HepG2 (cell line): ENCODE data around the gene LUZP1. TPM values are rescaled to one million over a fixed set of nuclear protein-coding genes. Genes with fewer than 3 reads are reported as not detected.

Experiments used
- ATAC-seq: fragments of 200-7000 bp; cut with Tn5 transposase; 3 replicates; pipeline ENCODE4 v1.9.1; 2020; ENCODE audit warnings: mild to moderate bottlenecking, moderate library complexity
- BruUV-seq: library from RNA; stranded (reverse); fragments of 400-500 nt; replicated peaks from 2 replicates; lab custom pipeline; 2021; lab: Mats Ljungman, UMichigan
- CTCF ChIA-PET: fragments of 300-600 bp; formaldehyde crosslinking; extraction: SDS; loops from one replicate; lab custom pipeline; 2021; ENCODE audit warnings: low total read pairs, inconsistent platforms, low intra/inter-chr PET ratio; lab: Yijun Ruan, JAX
- POLR2A ChIA-PET: fragments of 350-600 bp; sonication (Branson Sonifier 250); formaldehyde crosslinking; loops from one replicate; lab custom pipeline; 2020; ENCODE audit warnings: antibody characterized with exemption, inconsistent platforms; lab: Yijun Ruan, JAX
- DNase-seq: peaks from one replicate; pipeline ENCODE4 v3.0.0-alpha.2; 2015; ENCODE audit warnings: low spot score
- FAIRE-seq: peaks from 3 replicates; lab custom pipeline; 2011; peaks lifted over from hg19 to GRCh38; lab: Jason Lieb, UNC
- H2AFZ ChIP-seq: one replicate; pipeline ENCODE4 v1.6.1; 2011; ENCODE audit warnings: low read length, inconsistent platforms
- H3K27ac ChIP-seq: fragments of 300-600 bp; 3 replicates; pipeline ENCODE4 v1.8.0; 2011; ENCODE audit warnings: mixed run types, mild to moderate bottlenecking, mixed read lengths, low read length, inconsistent platforms; ENCODE audit not compliant: insufficient read depth; ENCODE audit errors: extremely low read length
- H3K27me3 ChIP-seq, 2 experiments: fragments of 200-600 bp in 1 of 2; 2 replicates in 1 of 2; 3 replicates in 1 of 2; pipeline versions ENCODE4 v1.6.0 to v1.8.0; 2011; ENCODE audit warnings: low read length in 2 of 2, mild to moderate bottlenecking in 2 of 2, moderate library complexity in 2 of 2, inconsistent platforms in 1 of 2; ENCODE audit not compliant: insufficient read depth in 2 of 2, control insufficient read depth in 1 of 2
- H3K36me3 ChIP-seq, 2 experiments: fragments of 200-600 bp in 1 of 2; replicated peaks in 1 of 2; 2 replicates in 1 of 2; 3 replicates in 1 of 2; pipeline versions ENCODE4 v1.5.1 to v1.8.0; 2011; ENCODE audit warnings: low read length in 2 of 2, inconsistent platforms in 1 of 2; ENCODE audit not compliant: insufficient read depth in 2 of 2, control insufficient read depth in 1 of 2
- H3K4me1 ChIP-seq: 2 replicates; pipeline ENCODE4 v1.5.1; 2012; ENCODE audit warnings: low read length, inconsistent platforms; ENCODE audit not compliant: insufficient read depth
- H3K4me2 ChIP-seq: 2 replicates; pipeline ENCODE4 v1.6.0; 2011; ENCODE audit warnings: low read depth, low read length, inconsistent platforms
- H3K4me3 ChIP-seq, 3 experiments: fragments of 200-600 bp in 1 of 3; sonication (generic), shearing (Covaris generic) in 1 of 3; replicated peaks in 1 of 3; 2 replicates each; pipeline ENCODE4 v1.5.1; 2011 to 2016; ENCODE audit warnings: low read length in 3 of 3, inconsistent platforms in 2 of 3, low read depth in 2 of 3, mild to moderate bottlenecking in 2 of 3, control low read depth in 1 of 3, mixed read lengths in 1 of 3; ENCODE audit not compliant: insufficient read depth in 1 of 3
- H3K79me2 ChIP-seq: one replicate; pipeline ENCODE4 v1.6.1; 2011; ENCODE audit warnings: low read length, inconsistent platforms; ENCODE audit not compliant: insufficient read depth
- H3K9ac ChIP-seq: 2 replicates; pipeline ENCODE4 v1.6.0; 2011; ENCODE audit warnings: mild to moderate bottlenecking, low read depth, low read length, inconsistent platforms; ENCODE audit not compliant: insufficient read depth
- H3K9me3 ChIP-seq: 2 replicates; pipeline ENCODE4 v1.5.1; 2012; ENCODE audit warnings: mild to moderate bottlenecking, low read length
- H4K20me1 ChIP-seq: 2 replicates; pipeline ENCODE4 v1.6.0; 2011; ENCODE audit warnings: inconsistent platforms, mild to moderate bottlenecking, low read length, moderate library complexity; ENCODE audit not compliant: insufficient read depth
- BATF2 ChIP-seq: sonication (generic); formaldehyde crosslinking; IDR thresholded peaks from 2 replicates; pipeline ENCODE4 v1.8.0; 2022; ENCODE audit warnings: mild to moderate bottlenecking, missing genetic modification reagents, moderate library complexity
- ETV5 ChIP-seq: IDR thresholded peaks from 2 replicates; pipeline ENCODE4 v1.6.1; 2018; ENCODE audit warnings: missing biosample characterization, missing genetic modification reagents, inconsistent platforms, borderline replicate concordance
- GPN1 ChIP-seq: sonication (generic); formaldehyde crosslinking; IDR thresholded peaks from 2 replicates; pipeline ENCODE4 v1.5.1; 2020; ENCODE audit warnings: missing genetic modification reagents, borderline replicate concordance
- HBP1 ChIP-seq: IDR thresholded peaks from 2 replicates; pipeline ENCODE4 v1.6.1; 2016; ENCODE audit warnings: low read depth, control low read depth
- HMG20A ChIP-seq: IDR thresholded peaks from 2 replicates; pipeline ENCODE4 v1.6.1; 2016; ENCODE audit warnings: borderline replicate concordance
- MXD1 ChIP-seq: sonication (generic); formaldehyde crosslinking; IDR thresholded peaks from 2 replicates; pipeline ENCODE4 v1.4.0; 2020; ENCODE audit warnings: mild to moderate bottlenecking, missing genetic modification reagents
- MYPOP ChIP-seq: sonication (generic); formaldehyde crosslinking; IDR thresholded peaks from 2 replicates; pipeline ENCODE4 v1.8.1; 2023; ENCODE audit warnings: mild to moderate bottlenecking, moderate library complexity, missing genetic modification reagents
- PHF8 ChIP-seq: sonication (generic); formaldehyde crosslinking; IDR thresholded peaks from 2 replicates; pipeline ENCODE4 v1.5.0; 2020; ENCODE audit warnings: missing genetic modification reagents
- PTBP1 ChIP-seq: fragments of 200-400 bp; formaldehyde crosslinking; IDR thresholded peaks from 2 replicates; pipeline ENCODE4 v1.6.1; 2018; ENCODE audit warnings: low read length, low read depth; ENCODE audit not compliant: poor library complexity, severe bottlenecking
- SP5 ChIP-seq: IDR thresholded peaks from 2 replicates; pipeline ENCODE4 v1.6.1; 2016; ENCODE audit warnings: low read depth, borderline replicate concordance
- SPEN ChIP-seq: sonication (generic); formaldehyde crosslinking; IDR thresholded peaks from 2 replicates; pipeline ENCODE4 v1.5.1; 2020; ENCODE audit warnings: low read depth, mild to moderate bottlenecking, missing genetic modification reagents
- YY1 ChIP-seq: IDR thresholded peaks from 2 replicates; pipeline ENCODE4 v1.6.1; 2011; ENCODE audit warnings: low read length, low read depth, moderate library complexity, mild to moderate bottlenecking; ENCODE audit not compliant: insufficient read depth, insufficient replicate concordance
- ZBTB21 ChIP-seq: sonication (generic); formaldehyde crosslinking; IDR thresholded peaks from 2 replicates; pipeline ENCODE4 v1.4.0; 2020; ENCODE audit warnings: missing genetic modification reagents
- ZBTB34 ChIP-seq: sonication (generic); formaldehyde crosslinking; IDR thresholded peaks from 2 replicates; pipeline ENCODE4 v1.8.0; 2022; ENCODE audit warnings: mild to moderate bottlenecking, missing genetic modification reagents
- ZNF30 ChIP-seq: sonication (generic); formaldehyde crosslinking; IDR thresholded peaks from 2 replicates; pipeline ENCODE4 v1.5.0; 2020; ENCODE audit warnings: mild to moderate bottlenecking, missing genetic modification reagents
- ZNF605 ChIP-seq: sonication (generic); formaldehyde crosslinking; IDR thresholded peaks from 2 replicates; pipeline ENCODE4 v1.8.0; 2022; ENCODE audit warnings: mild to moderate bottlenecking, missing genetic modification reagents
- ZNF670 ChIP-seq: sonication (generic); formaldehyde crosslinking; IDR thresholded peaks from 2 replicates; pipeline ENCODE4 v1.8.0; 2022; ENCODE audit warnings: mild to moderate bottlenecking, missing genetic modification reagents, borderline replicate concordance
- ZNF772 ChIP-seq: sonication (generic); formaldehyde crosslinking; IDR thresholded peaks from 2 replicates; pipeline ENCODE4 v1.5.0; 2020; ENCODE audit warnings: mild to moderate bottlenecking, missing genetic modification reagents
- ZNF776 ChIP-seq: sonication (generic); formaldehyde crosslinking; IDR thresholded peaks from 2 replicates; pipeline ENCODE4 v1.4.0; 2020; ENCODE audit warnings: mild to moderate bottlenecking, missing genetic modification reagents
- ZSCAN20 ChIP-seq: sonication (generic); formaldehyde crosslinking; IDR thresholded peaks from 2 replicates; pipeline ENCODE4 v1.4.0; 2020; ENCODE audit warnings: missing genetic modification reagents, mild to moderate bottlenecking, borderline replicate concordance
- WGBS: methylation state at CpG from one replicate; pipeline ENCODE4 v1.1.6; 2017; ENCODE audit warnings: low lambda C conversion rate; 5-methylcytosine and 5-hydroxymethylcytosine counted together
- in situ Hi-C: cut with HindIII; loops from 2 replicates; pipeline ENCODE4 v1.10.0; 2017; ENCODE audit warnings: low pct_unique_long_range_greater_than_20kb; ENCODE audit not compliant: extremely low pct_ligation_motif_present
- intact Hi-C: fragments of 100-400 bp; cut with micrococcal nuclease; formaldehyde crosslinking; loops from one replicate; pipeline ENCODE4 v1.10.0; 2022; ENCODE audit not compliant: unreplicated experiment
- polyA plus RNA-seq, 8 experiments: library from polyadenylated mRNA; depleted of rRNA in 3 of 8; stranded (reverse) in 7 of 8; unstranded in 1 of 8; fragments of >200 nt; fragmentation: Illumina TruSeq in 4 of 8; extraction: Trizol in 4 of 8; gene quantifications; 2 replicates each; pipeline versions ENCODE4 v1.2.1 to v1.2.3, GENCODE V29; 2011 to 2016; ENCODE audit warnings: low read depth in 4 of 8, missing spikeins in 1 of 8, mixed read lengths in 1 of 8; ENCODE audit not compliant: insufficient read depth in 1 of 8
- total RNA-seq, 5 experiments: library from RNA; depleted of rRNA; stranded (reverse); fragments of >200 nt; fragmentation: Illumina TruSeq; extraction: Trizol; gene quantifications; 2 replicates each; pipeline ENCODE4 v1.2.3, GENCODE V29; 2016; ENCODE audit warnings: low read depth in 1 of 5

The LUZP1 gene
- total and polyA plus RNA-seq, 2 of the 13 experiments (the other 11 are each of a cell fraction or from before 2014, with no cell fraction given), result 6.9 to 12.7 TPM

- peak; percentile 99 for ATAC-seq
- no peaks in the 10 kb centered on the region for H3K9me3 ChIP-seq
- H3K36me3 ChIP-seq, result no peaks in the 10 kb centered on the region
- FAIRE-seq, result peak; percentile 70
- H3K4me2 ChIP-seq, result peak overlapping the region; percentile 44
- H2AFZ ChIP-seq, result no peak overlapping the region
- CTCF ChIA-PET, result no interaction called here
- H4K20me1 ChIP-seq, result no peaks in the 10 kb centered on the region
- H3K27ac ChIP-seq, result peak overlapping the region; percentile 22
- peak; percentile 82 for DNase-seq
- intact Hi-C loops (no loop called here), in situ Hi-C loops (no loop called here)
- peak overlapping the region in 1 of 3 experiments; percentile 5; a peak in 1 of 6 replicates for H3K4me3 ChIP-seq
- no TSS peak for BruUV-seq
- H3K27me3 ChIP-seq, result no peaks in the 10 kb centered on the region
- WGBS, result 0% methylated on average over 1 of the region's 1 CpG
- H3K79me2 ChIP-seq, result peaks cover 83% of the 10 kb centered on the region
- no peak overlapping the region for H3K9ac ChIP-seq
- POLR2A ChIA-PET, result no interaction called here
- H3K4me1 ChIP-seq, result peaks cover 39% of the 10 kb centered on the region
- TF ChIP-seq HMG20A (peak; percentile 29; the same call in 1 of the 2 replicates), MXD1 (no peak), ZNF776 (CRISPR knock-in tag) (no peak), GPN1 (CRISPR knock-in tag) (no peak), SP5 (CRISPR knock-in tag) (peak; percentile 74), PTBP1 (no peak), ZBTB21 (CRISPR knock-in tag) (no peak), ZBTB34 (CRISPR knock-in tag) (0 out of 2 replicates have a peak, but pooled peaks have one; percentile 44), HBP1 (no peak), ZNF605 (no peak), BATF2 (CRISPR knock-in tag) (no peak), PHF8 (no peak), MYPOP (peak; percentile 23; the same call in 1 of the 2 replicates), SPEN (no peak), ZSCAN20 (CRISPR knock-in tag) (no peak), ZNF30 (CRISPR knock-in tag) (no peak), ETV5 (CRISPR knock-in tag) (peak; percentile 65; the same call in 1 of the 2 replicates), ZNF772 (CRISPR knock-in tag) (0 out of 2 replicates have a peak, but pooled peaks have one; percentile 32), YY1 (no peak), ZNF670 (CRISPR knock-in tag) (0 out of 2 replicates have a peak, but pooled peaks have one; percentile 24)
Observed at GRCh38 chr1:23149114-23149513, 19.5 kb downstream of the LUZP1 start.
